SKM-1 treated with dmso at 0.1 percent for 144 hours (cell line): ENCODE results near the gene DMBT1.

Experiments used
- DNase-seq: peaks from one replicate; lab custom pipeline; 2025; ENCODE audit not compliant: unreplicated experiment; lab: John Stamatoyannopoulos, UW

The DMBT1 gene

GRCh38 chr10:122560279-122560804 is at the start of gene DMBT1:
Gene DMBT1, plus strand, starts transcription at chr10:122560754. Its CDS starts 17 bp downstream, at chr10:122560771.
- DNase-seq = no peak

- no peak for DNase-seq
Observed at GRCh38 chr10:122513053-122513452, 47.5 kb upstream of the DMBT1 start.

- no peak for DNase-seq
Observed at GRCh38 chr10:122514045-122514840, 46.3 kb upstream of the DMBT1 start.

GRCh38 chr10:122515022-122515424 is 45.5 kb upstream of the DMBT1 start:
- no peak for DNase-seq

- no peak for DNase-seq
Observed at GRCh38 chr10:122515588-122516231, 44.8 kb upstream of the DMBT1 start.

GRCh38 chr10:122516734-122517133 is 43.8 kb upstream of the DMBT1 start:
- no peak for DNase-seq

GRCh38 chr10:122519144-122519543 is 41.4 kb upstream of the DMBT1 start:
- no peak for DNase-seq

GRCh38 chr10:122519873-122520272 is 40.7 kb upstream of the DMBT1 start:
- DNase-seq = no peak

GRCh38 chr10:122521011-122521410 is 39.5 kb upstream of the DMBT1 start:
- no peak for DNase-seq

- no peak for DNase-seq
Observed at GRCh38 chr10:122524811-122525210, 35.7 kb upstream of the DMBT1 start.

GRCh38 chr10:122525788-122526187 is 34.8 kb upstream of the DMBT1 start:
- no peak for DNase-seq

- no peak for DNase-seq
Observed at GRCh38 chr10:122526892-122527291, 33.7 kb upstream of the DMBT1 start.

GRCh38 chr10:122530177-122530576 is 30.4 kb upstream of the DMBT1 start:
- no peak for DNase-seq

- no peak for DNase-seq
Observed at GRCh38 chr10:122531261-122531660, 29.3 kb upstream of the DMBT1 start.

GRCh38 chr10:122531939-122532338 is 28.6 kb upstream of the DMBT1 start:
- DNase-seq = no peak

GRCh38 chr10:122532601-122533296 is 27.8 kb upstream of the DMBT1 start:
- DNase-seq = no peak

- DNase-seq = no peak
Observed at GRCh38 chr10:122537545-122537944, 23.0 kb upstream of the DMBT1 start.

GRCh38 chr10:122541541-122542002 is 19.0 kb upstream of the DMBT1 start:
- no peak for DNase-seq

- DNase-seq = no peak
Observed at GRCh38 chr10:122543676-122544445, 16.7 kb upstream of the DMBT1 start.

- DNase-seq = no peak
Observed at GRCh38 chr10:122544493-122544892, 16.1 kb upstream of the DMBT1 start.

- DNase-seq = no peak
Observed at GRCh38 chr10:122546242-122546641, 14.3 kb upstream of the DMBT1 start.
